NOMO-1 treated with DMSO at 0.1 percent for 48 hours (cell line): ENCODE results near the gene HDGFL3.
"Not testable (repeated sequence)": the region's sequence is repeated elsewhere in the genome, so short reads cannot be mapped to it uniquely, and the experiment has no call there.

Experiments
- DNase-seq: peaks from one replicate; lab custom pipeline; 2025; ENCODE audit not compliant: unreplicated experiment; lab: John Stamatoyannopoulos, UW

The HDGFL3 gene

GRCh38 chr15:83207660-83208366 lies at the start of gene HDGFL3:
TSS of gene HDGFL3 (minus strand) at chr15:83207823. CDS start at chr15:83207414, 409 bp downstream.
- no peak for DNase-seq

DNA sequence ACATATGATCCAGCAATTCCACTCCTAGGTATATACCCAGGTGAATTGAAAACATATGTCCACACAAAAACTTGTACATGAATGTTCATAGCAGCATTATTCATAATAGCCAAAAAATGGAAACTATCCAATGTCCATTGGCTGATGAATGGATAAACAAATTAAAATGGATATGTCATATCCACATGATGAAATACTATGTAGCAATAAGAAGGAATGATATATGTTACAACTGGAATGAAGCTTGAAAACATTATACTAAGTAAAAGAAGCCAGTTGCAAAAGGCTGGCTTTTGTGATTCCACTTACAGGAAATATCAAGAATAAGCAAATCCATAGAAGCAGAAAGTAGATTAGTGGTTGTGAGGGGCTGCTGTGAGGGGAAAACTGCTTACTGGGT lies 43.2 kb upstream of the HDGFL3 start:
- no peak for DNase-seq

DNA sequence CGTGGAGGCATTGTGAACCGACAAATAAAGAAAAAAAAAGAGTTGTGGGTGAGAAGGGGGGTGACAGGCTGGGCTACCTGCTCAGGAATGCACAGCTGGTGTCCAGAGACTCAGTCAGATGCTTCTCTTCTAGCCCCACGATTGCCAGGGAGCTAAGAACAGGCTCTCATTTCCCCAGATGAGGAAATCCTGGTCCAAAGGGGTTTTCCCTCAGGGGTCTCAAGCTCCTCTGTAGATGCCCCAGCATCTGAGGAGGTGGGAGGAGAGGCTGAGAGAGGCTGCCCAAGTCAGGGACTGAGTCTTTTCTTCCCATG lies 41.4 kb upstream of the HDGFL3 start:
- DNase-seq = no peak

DNA sequence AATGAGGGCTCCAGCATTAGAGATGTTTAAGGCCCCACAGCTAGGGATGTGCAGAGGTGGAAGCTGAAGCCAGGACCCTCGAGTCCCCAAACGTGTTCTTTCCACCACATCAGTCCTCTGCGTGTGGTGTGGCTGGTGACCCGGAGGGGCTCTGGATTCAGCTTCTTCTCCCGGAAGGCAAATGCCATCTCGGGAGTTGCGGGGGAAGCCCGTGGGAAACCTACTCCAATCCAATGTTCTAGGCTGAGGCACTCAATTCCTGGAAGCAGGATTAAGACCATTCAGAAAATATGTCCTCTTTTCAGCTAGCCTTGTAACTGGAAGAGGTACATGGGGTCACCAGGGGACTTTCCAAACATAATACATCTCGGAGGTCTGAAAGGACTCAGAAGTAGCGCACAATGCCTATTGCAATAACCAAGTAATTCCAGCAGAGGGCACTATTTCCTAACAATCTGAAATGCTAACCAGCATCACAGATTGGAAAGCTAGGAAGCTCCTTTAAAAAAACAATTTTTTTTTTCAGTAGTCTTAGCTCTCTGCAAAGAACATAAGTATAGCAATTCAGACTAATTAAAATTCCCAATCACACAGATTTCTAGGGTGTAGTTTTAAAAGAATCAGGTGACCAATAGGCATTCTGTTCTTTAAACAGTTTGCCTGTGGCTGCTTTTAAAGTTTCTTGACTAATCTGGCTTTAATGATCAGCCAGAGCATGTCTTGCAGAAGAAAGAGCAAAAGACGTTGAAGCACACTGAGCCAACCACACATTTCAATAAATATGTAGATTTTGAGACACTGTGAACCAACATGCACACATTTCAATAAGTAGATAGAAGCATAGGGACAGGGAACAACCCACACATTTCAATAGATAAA lies 40.8 kb upstream of the HDGFL3 start:
- peak; percentile 36 for DNase-seq

- DNase-seq = no peak
Measured at GRCh38 chr15:83243634-83244033, 36.0 kb upstream of the HDGFL3 start.

- no peak for DNase-seq
Measured at GRCh38 chr15:83230242-83230641, 22.6 kb upstream of the HDGFL3 start.

DNA sequence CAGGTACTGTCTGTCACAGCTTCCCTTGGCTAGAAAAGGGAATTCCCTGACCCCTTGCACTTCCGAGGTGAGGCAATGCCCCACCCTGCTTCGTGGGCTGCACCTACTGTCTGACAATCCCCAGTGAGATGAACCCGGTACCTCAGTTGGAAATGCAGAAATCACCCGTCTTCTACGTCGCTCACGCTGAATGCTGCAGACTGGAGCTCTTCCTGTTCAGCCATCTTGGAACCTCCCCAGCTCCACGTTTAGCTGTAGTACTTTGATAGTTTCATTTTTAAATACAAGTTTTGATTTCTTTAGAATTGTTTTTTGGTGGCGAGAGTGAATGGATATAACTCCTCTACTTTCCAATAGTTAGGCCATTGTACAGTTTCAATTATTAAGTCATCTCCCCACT lies 17.8 kb upstream of the HDGFL3 start:
- no peak for DNase-seq

- DNase-seq = not testable (repeated sequence)
Measured at GRCh38 chr15:83221781-83222180, 14.2 kb upstream of the HDGFL3 start.

DNA sequence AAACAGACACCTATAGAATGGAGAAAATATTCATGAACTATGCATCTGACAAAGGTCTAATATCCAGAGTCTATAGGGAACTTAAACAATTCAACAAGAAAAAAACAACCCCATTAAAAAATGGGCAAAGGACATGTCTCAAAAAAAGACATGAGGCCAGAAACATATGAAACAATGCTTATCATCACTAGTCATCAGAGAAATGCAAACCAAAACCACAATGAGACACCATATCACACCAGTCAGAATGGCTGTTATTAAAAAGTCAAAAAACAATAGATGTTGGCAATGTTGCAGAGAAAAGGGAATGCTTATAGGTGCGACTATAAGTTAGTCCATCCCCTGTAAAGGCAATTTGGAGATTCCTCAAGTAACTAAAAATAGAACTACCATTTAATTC lies 11.4 kb upstream of the HDGFL3 start:
- no peak for DNase-seq

DNA sequence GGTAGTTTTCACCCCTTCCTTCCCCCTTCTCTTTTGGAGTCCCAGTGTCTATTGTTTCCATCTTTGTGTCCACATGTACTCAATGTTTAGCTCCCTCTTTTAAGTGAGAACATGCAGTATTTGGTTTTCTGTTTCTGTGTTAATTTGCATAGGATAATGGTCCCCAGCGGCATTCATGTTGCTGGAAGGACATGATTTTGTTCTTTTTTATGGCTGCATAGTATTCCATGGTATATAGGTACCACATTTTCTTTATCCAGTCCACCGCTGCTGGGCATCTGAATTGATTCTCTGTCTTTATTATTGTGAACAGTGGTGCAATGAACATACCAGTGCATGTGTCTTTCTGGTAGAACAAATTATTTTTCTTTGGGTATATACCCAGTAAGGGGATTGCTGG lies 7.7 kb upstream of the HDGFL3 start:
- no peak for DNase-seq

DNA sequence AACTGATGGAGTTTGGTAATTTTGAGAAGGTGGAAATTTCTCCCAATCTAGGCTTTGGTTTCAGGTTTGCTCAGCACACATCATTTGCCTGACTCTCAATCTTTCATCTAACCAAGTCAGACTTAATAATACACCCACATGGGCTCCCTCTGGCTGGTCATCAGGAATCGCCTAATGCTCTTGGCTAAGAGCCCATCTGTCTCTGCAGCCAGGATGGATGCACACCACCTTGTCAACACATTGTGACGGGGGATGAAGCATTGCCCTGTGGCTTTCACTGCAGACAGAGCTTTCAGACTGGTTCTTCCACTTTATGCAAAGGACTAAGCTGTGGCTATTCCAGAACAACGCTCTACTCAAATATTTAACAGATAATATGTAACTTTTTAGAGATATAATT lies 3.0 kb upstream of the HDGFL3 start:
- DNase-seq = no peak

DNA sequence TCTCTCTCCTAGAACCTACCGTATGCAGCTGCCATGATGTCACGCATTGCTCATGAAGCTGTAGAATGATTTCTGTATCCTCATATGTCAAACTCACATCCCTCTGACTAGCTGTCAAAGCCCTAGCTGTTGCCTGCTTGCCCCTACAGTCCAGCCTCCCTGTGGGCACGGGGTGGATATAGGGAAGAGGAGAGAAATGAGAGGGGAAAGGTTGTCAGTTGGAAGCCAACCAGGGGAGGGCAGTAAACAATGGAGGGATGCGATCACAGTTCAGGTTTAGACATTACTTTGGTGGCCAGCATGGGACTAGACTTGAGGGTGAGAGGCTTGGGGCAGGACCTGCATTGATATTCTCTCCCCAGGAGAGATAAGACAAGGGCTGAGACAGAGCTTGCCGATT lies 1.7 kb upstream of the HDGFL3 start:
- no peak for DNase-seq

DNA sequence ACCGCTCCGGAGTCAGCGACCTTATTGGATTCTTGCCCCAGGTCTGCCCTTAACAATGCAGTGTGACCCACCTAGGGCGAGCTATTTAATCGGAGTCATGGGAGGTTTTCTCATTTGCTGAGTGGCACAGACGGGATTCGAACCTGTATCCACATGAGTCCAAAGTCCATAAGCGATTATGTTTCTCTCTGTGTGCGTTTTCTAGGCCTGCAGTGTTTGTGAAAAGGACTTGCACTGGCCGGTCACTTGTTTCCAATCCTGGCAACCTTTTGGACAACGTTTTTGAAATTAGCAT lies 691 bp upstream of the HDGFL3 start:
- no peak for DNase-seq

DNA sequence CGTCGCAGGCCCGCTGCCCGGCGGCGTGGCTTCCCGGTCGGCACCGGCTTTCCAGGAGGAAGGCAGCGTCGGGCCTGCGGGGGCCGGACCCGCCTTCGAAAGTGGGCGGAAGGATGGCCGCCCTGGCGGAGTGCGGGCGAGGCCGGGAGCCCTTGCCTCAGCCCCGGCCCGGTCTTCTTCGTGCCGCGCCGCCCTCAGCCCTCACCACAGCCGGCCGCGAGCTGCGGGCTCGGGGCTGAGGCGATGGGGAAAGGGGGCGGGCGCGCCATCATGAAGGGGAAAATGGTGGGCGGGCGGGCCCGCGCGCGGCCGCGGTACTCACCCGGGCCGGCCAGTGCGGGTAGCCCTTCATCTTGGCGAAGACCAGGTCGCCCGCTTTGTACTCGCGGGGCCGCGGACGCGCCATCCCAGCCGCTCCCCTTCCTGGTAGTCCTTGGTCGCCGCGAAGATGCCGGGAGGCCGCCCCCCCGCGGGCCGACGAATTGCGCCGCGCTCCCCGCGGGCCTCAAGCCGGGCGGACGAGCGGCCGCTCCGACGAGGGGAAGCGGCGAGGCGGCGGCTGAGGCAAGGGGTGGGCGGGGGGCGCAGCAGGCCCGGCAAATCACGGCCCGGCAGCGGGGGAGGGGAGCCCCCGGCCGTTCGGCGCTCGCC lies 489 bp downstream of the HDGFL3 start:
- no peak for DNase-seq

DNA sequence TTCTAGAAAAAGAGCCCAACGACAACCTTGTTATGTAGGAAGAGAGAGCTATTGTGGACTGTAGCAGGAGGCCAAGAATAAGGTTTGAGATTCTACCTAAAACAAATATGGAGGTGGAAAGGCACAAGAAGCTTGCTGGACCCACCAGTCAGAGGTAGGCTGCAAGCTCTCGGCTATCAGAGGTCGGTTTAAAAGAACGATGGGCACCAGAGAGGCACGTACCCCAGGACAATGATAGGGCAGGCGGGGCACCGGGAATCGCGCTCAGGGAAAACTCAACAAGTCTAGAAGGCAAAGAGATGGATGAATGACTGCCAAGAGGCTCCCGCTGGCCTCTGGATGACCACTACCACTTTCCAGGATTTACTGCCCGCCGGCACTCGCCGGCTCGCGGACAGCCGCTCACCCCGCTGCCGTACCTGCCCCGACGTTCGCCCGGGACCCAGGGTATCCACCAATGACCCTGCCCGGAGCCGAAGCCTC lies 1.1 kb downstream of the HDGFL3 start:
- DNase-seq = no peak

DNA sequence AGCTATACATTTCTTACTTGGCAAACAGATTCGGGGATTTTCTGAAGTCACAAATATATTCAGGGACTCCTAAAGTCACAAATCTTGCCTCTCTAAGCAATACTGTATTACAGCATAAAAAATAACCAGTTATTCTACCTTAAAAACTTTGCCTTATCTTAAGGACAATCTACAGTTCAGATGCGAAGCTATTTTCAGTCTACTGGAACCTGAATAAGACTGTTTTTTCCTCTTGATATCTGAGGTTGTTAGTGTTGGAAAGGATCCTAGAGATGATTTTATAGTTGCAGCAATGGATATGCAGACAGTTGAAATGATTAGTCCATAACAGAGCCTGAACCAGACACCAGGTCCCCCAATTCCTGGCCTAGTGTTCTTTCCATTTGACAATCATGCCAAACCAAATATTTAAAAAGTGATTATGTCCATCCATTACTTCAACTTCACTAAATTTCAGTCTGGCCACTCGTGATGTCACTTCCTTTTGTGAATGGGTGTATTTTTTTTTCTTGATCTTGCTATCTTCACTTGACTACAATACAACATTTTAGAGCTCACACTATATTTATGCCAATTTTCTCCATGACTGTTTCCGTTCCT lies 1.8 kb downstream of the HDGFL3 start:
- no peak for DNase-seq

- no peak for DNase-seq
Measured at GRCh38 chr15:83204697-83205096, 2.9 kb downstream of the HDGFL3 start.

DNA sequence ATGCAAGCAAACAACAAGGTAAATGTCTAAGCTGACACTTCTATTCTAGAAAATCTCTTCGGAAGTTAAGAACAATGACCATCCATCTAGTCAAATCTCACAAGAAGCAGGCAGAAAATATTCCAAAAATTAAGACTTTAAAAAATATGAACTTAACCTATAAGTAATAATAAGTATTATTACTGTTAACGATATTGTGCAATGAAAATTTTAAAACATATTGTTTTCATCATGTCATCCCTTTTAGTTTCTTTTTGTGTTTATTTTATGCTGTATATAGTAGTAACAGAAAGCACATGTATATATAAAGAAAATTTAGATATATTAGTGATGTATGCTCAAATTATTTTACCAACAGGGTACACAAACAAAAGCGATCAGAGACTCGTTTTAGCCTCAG lies 4.1 kb downstream of the HDGFL3 start:
- no peak for DNase-seq

DNA sequence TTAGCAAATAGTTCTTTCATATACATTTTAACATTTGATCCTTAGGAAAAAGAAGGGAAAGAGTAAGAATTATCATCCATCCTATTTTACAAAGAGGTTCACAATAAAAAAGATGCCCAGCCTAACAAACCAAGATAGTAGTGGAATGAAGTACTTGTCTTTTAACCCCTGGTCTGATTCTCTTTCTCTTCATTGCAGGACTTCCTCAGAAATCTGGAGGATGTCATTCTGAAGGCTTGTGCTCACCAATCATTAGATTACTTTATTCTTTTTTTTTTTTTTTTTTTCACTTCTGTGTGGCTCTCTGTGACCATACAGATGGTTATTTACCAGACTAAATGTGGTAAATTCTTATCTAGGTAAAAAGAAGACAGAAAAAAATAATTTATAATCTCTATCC lies 7.0 kb downstream of the HDGFL3 start:
- DNase-seq = no peak

- no peak for DNase-seq
Measured at GRCh38 chr15:83200162-83200561, 7.5 kb downstream of the HDGFL3 start.

DNA sequence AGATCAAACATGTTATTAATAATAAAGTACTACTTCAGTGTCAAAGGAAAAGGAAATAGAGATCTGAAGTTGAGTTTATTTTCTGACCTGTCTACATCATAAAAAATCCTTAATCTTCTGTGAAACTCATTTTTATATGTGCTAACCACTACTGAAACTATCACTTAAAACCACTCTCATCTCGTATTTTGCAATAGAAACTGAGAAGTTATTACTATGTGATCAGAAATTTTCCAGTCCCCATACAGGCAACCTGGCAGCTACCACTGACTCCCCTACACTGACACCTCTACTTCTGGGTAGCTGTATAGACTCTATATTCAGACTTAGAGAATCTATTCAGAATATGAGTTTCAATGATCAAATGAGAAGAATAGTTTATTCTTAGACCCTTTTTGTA lies 8.3 kb downstream of the HDGFL3 start:
- no peak for DNase-seq

DNA sequence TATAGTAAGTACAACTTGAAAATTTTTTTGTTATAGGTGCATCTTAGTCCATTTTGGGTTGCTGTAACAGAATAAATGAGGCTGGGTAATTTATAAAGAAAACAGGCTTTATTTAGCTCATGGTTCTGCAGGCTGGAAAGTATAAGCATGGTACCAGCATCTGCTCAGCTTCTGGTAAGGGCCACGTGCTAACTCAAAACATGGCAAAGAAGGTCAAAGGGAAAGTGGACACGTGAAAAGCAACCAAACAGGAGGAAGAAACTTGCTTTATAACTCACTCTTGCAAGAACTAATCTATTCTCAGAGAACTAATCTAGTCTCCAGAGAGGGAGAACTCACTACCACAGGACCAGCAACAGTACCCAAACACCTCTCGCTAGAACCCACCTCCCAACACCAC lies 9.1 kb downstream of the HDGFL3 start:
- no peak for DNase-seq
